Rectal smooth muscle tissue (tissue), 1 donor: ENCODE measurements around the gene CORO1A.

Experiments
- H3K27ac ChIP-seq: one replicate; pipeline ENCODE4 v1.7.0; 2013; ENCODE audit warnings: low read depth, low read length, inconsistent platforms
- H3K27me3 ChIP-seq: one replicate; pipeline ENCODE4 v1.7.0; 2013; ENCODE audit warnings: low read length; ENCODE audit not compliant: control insufficient read depth, insufficient read depth
- H3K36me3 ChIP-seq: one replicate; pipeline ENCODE4 v1.7.0; 2013; ENCODE audit warnings: low read length; ENCODE audit not compliant: control insufficient read depth, insufficient read depth
- H3K4me1 ChIP-seq: one replicate; pipeline ENCODE4 v1.7.0; 2013; ENCODE audit warnings: low read length; ENCODE audit not compliant: control insufficient read depth, insufficient read depth
- H3K4me3 ChIP-seq: one replicate; pipeline ENCODE4 v1.7.0; 2013; ENCODE audit warnings: low read length
- H3K9ac ChIP-seq: one replicate; pipeline ENCODE4 v1.7.0; 2013; ENCODE audit warnings: low read length

Gene CORO1A

GRCh38 chr16:30183233-30184095 lies at the start of gene CORO1A:
TSS of gene CORO1A (plus strand) at chr16:30183602. CDS start at chr16:30185210, 1,608 bp downstream.
- Histone ChIP-seq H3K27ac (no peak within 1 kb of the TSS), H3K9ac (peak within 1 kb of the TSS; percentile 57), H3K4me1 (no peaks in the 10 kb centered on the region)

GRCh38 chr16:30136971-30137605 lies 46.3 kb upstream of the CORO1A start:
- Histone ChIP-seq H3K27me3 (no peaks in the 10 kb centered on the region), H3K4me3 (no peak overlapping the region), H3K4me1 (no peaks in the 10 kb centered on the region), H3K36me3 (no peaks in the 10 kb centered on the region), H3K9ac (no peak overlapping the region), H3K27ac (no peak overlapping the region)

More at GRCh38 chr16:30183233-30184095, at the start of gene CORO1A:
- H3K4me3 ChIP-seq: peak within 1 kb of the TSS; percentile 71
- no peaks in the 10 kb centered on the region for H3K36me3 ChIP-seq
- H3K27me3 ChIP-seq: no peaks in the 10 kb centered on the region

- Histone ChIP-seq H3K27me3 (no peaks in the 10 kb centered on the region), H3K4me3 (no peak overlapping the region), H3K4me1 (no peaks in the 10 kb centered on the region), H3K9ac (no peak overlapping the region), H3K27ac (no peak overlapping the region), H3K36me3 (no peaks in the 10 kb centered on the region)
Measured at GRCh38 chr16:30137897-30138296, 45.5 kb upstream of the CORO1A start.

- H3K27ac ChIP-seq: no peak overlapping the region
Measured at GRCh38 chr16:30139583-30140481, 43.6 kb upstream of the CORO1A start.

GRCh38 chr16:30141750-30142149 lies 41.7 kb upstream of the CORO1A start:
- Histone ChIP-seq H3K36me3 (no peaks in the 10 kb centered on the region), H3K27me3 (no peaks in the 10 kb centered on the region), H3K4me3 (no peak overlapping the region), H3K4me1 (no peaks in the 10 kb centered on the region), H3K9ac (no peak overlapping the region), H3K27ac (no peak overlapping the region)

More at GRCh38 chr16:30139583-30140481, 43.6 kb upstream of the CORO1A start:
- Histone ChIP-seq H3K4me3 (no peak overlapping the region), H3K4me1 (no peaks in the 10 kb centered on the region), H3K9ac (no peak overlapping the region), H3K27me3 (no peaks in the 10 kb centered on the region), H3K36me3 (no peaks in the 10 kb centered on the region)

- no peaks in the 10 kb centered on the region for H3K27me3 ChIP-seq
- H3K36me3 ChIP-seq: no peaks in the 10 kb centered on the region
- no peaks in the 10 kb centered on the region for H3K4me1 ChIP-seq
- no peak overlapping the region for H3K4me3 ChIP-seq
- H3K27ac ChIP-seq: no peak overlapping the region
- no peak overlapping the region for H3K9ac ChIP-seq
Measured at GRCh38 chr16:30142672-30143346, 40.6 kb upstream of the CORO1A start.

GRCh38 chr16:30143347-30143702 lies 40.1 kb upstream of the CORO1A start:
- no peaks in the 10 kb centered on the region for H3K4me1 ChIP-seq
- H3K27ac ChIP-seq: no peak overlapping the region
- no peaks in the 10 kb centered on the region for H3K27me3 ChIP-seq
- no peak overlapping the region for H3K9ac ChIP-seq
- no peak overlapping the region for H3K4me3 ChIP-seq
- H3K36me3 ChIP-seq: no peaks in the 10 kb centered on the region

GRCh38 chr16:30144017-30144416 lies 39.4 kb upstream of the CORO1A start:
- H3K27me3 ChIP-seq: no peaks in the 10 kb centered on the region
- no peak overlapping the region for H3K4me3 ChIP-seq
- H3K4me1 ChIP-seq: no peaks in the 10 kb centered on the region
- no peaks in the 10 kb centered on the region for H3K36me3 ChIP-seq
- H3K27ac ChIP-seq: no peak overlapping the region
- no peak overlapping the region for H3K9ac ChIP-seq

GRCh38 chr16:30144917-30145316 lies 38.5 kb upstream of the CORO1A start:
- Histone ChIP-seq H3K36me3 (no peaks in the 10 kb centered on the region), H3K9ac (no peak overlapping the region), H3K4me3 (no peak overlapping the region), H3K4me1 (no peaks in the 10 kb centered on the region), H3K27me3 (no peaks in the 10 kb centered on the region), H3K27ac (no peak overlapping the region)

- Histone ChIP-seq H3K27ac (no peak overlapping the region), H3K4me3 (no peak overlapping the region), H3K36me3 (no peaks in the 10 kb centered on the region), H3K9ac (no peak overlapping the region), H3K4me1 (no peaks in the 10 kb centered on the region), H3K27me3 (no peaks in the 10 kb centered on the region)
Measured at GRCh38 chr16:30145657-30146056, 37.7 kb upstream of the CORO1A start.

GRCh38 chr16:30147843-30148510 lies 35.4 kb upstream of the CORO1A start:
- H3K27ac ChIP-seq: no peak overlapping the region
- no peak overlapping the region for H3K4me3 ChIP-seq
- H3K27me3 ChIP-seq: no peaks in the 10 kb centered on the region
- H3K36me3 ChIP-seq: no peaks in the 10 kb centered on the region
- no peak overlapping the region for H3K9ac ChIP-seq
- no peaks in the 10 kb centered on the region for H3K4me1 ChIP-seq
